K562 (cell line): ENCODE measurements around the gene TGOLN2. TPM values are rescaled to one million over a fixed set of nuclear protein-coding genes. Genes with fewer than 3 reads are reported as not detected.

Source experiments
- ATAC-seq: fragments of 200-7000 bp; cut with Tn5 transposase; 3 replicates; pipeline ENCODE4 v1.9.1; 2020; ENCODE audit warnings: moderate library complexity
- BruUV-seq: library from RNA; stranded (reverse); fragments of 400-500 nt; replicated peaks from 2 replicates; lab custom pipeline; 2021; lab: Mats Ljungman, UMichigan
- CTCF ChIA-PET: fragments of 300-600 bp; formaldehyde crosslinking; extraction: SDS; loops from one replicate; lab custom pipeline; 2021; ENCODE audit warnings: low intra/inter-chr PET ratio; lab: Yijun Ruan, JAX
- POLR2A ChIA-PET: fragments of 300-600, 350-650 bp; sonication (Branson Sonifier 250); formaldehyde crosslinking; extraction: SDS; loops from one replicate; lab custom pipeline; 2021; ENCODE audit warnings: antibody characterized with exemption, inconsistent platforms; lab: Yijun Ruan, JAX
- DNase-seq, 4 experiments: peaks; one replicate each; pipeline versions ENCODE4 v3.0.0 to v3.0.0-alpha.2; 2011 to 2018; ENCODE audit warnings: low spot score in 3 of 4, mixed read lengths in 3 of 4; ENCODE audit errors: extremely low read depth in 1 of 4
- FAIRE-seq: peaks from 2 replicates; lab custom pipeline; 2011; peaks lifted over from hg19 to GRCh38; lab: Jason Lieb, UNC
- H2AFZ ChIP-seq: 2 replicates; pipeline ENCODE4 v1.6.0; 2011; ENCODE audit warnings: low read depth, low read length, control low read depth, inconsistent platforms
- H3K27ac ChIP-seq: fragments of 200-600 bp; 3 replicates; pipeline ENCODE4 v1.8.0; 2011; ENCODE audit warnings: low read depth, mild to moderate bottlenecking, control low read depth, inconsistent platforms, low read length, moderate library complexity, mixed read lengths; ENCODE audit errors: extremely low read depth
- H3K27me3 ChIP-seq, 2 experiments: fragments of 300-600 bp in 1 of 2; 2 replicates in 1 of 2; 3 replicates in 1 of 2; pipeline versions ENCODE4 v1.6.0 to v1.8.0; 2011; ENCODE audit warnings: inconsistent platforms in 2 of 2, low read length in 2 of 2, mild to moderate bottlenecking in 1 of 2, mixed read lengths in 1 of 2, moderate library complexity in 1 of 2; ENCODE audit not compliant: control insufficient read depth in 2 of 2, insufficient read depth in 2 of 2
- H3K36me3 ChIP-seq: fragments of 300-600 bp; 3 replicates; pipeline ENCODE4 v1.8.0; 2011; ENCODE audit warnings: mild to moderate bottlenecking, low read length, inconsistent platforms; ENCODE audit not compliant: control insufficient read depth, insufficient read depth
- H3K4me1 ChIP-seq, 2 experiments: fragments of 200-600 bp in 1 of 2; replicated peaks in 1 of 2; 2 replicates in 1 of 2; 3 replicates in 1 of 2; pipeline versions ENCODE4 v1.5.1 to v1.8.0; 2011; ENCODE audit warnings: inconsistent platforms in 2 of 2, low read length in 2 of 2, mild to moderate bottlenecking in 1 of 2, mixed read lengths in 1 of 2, moderate library complexity in 1 of 2; ENCODE audit not compliant: control insufficient read depth in 2 of 2, insufficient read depth in 2 of 2
- H3K4me2 ChIP-seq: 2 replicates; pipeline ENCODE4 v1.6.1; 2011; ENCODE audit warnings: low read length, control low read depth, inconsistent platforms, mixed read lengths; ENCODE audit not compliant: insufficient read depth
- H3K4me3 ChIP-seq: fragments of 200-600 bp; sonication (generic), shearing (Covaris generic); 2 replicates; pipeline ENCODE4 v1.5.1; 2016; ENCODE audit warnings: control low read depth, inconsistent platforms
- H3K79me2 ChIP-seq: fragments of 200-600 bp; 3 replicates; pipeline ENCODE4 v1.8.0; 2011; ENCODE audit warnings: low read length, inconsistent platforms; ENCODE audit not compliant: control insufficient read depth, insufficient read depth
- H3K9ac ChIP-seq, 2 experiments: 2 replicates each; pipeline versions ENCODE4 v1.6.0 to v1.6.1; 2011; ENCODE audit warnings: low read depth in 2 of 2, low read length in 2 of 2, control low read depth in 1 of 2, inconsistent platforms in 1 of 2, mild to moderate bottlenecking in 1 of 2, mixed read lengths in 1 of 2; ENCODE audit not compliant: insufficient read depth in 1 of 2
- H3K9me1 ChIP-seq: one replicate; pipeline ENCODE4 v1.6.0; 2011; ENCODE audit warnings: inconsistent platforms, mild to moderate bottlenecking, low read length, moderate library complexity; ENCODE audit not compliant: control insufficient read depth, insufficient read depth
- H3K9me3 ChIP-seq: replicated peaks from 2 replicates; pipeline ENCODE4 v1.5.1; 2011; ENCODE audit warnings: low read depth, low read length, inconsistent platforms; ENCODE audit not compliant: control insufficient read depth, insufficient read depth
- H4K20me1 ChIP-seq: replicated peaks from 2 replicates; pipeline ENCODE4 v1.6.1; 2011; ENCODE audit warnings: low read length, inconsistent platforms, mixed read lengths; ENCODE audit not compliant: control insufficient read depth, insufficient read depth
- CTBP1 ChIP-seq: fragments of 450-650 bp; IDR thresholded peaks from 2 replicates; pipeline ENCODE4 v1.6.1; 2016; ENCODE audit warnings: borderline replicate concordance
- ETV5 ChIP-seq: sonication (generic); formaldehyde crosslinking; IDR thresholded peaks from 2 replicates; pipeline ENCODE4 v1.4.0; 2020; ENCODE audit warnings: low read depth, mild to moderate bottlenecking, missing genetic modification reagents
- GTF2F1 ChIP-seq: IDR thresholded peaks from 2 replicates; pipeline ENCODE4 v1.6.1; 2011; ENCODE audit warnings: low read depth, low read length, improper control_type of control experiment
- HDAC1 ChIP-seq, 2 experiments: fragments of 450-650 bp; IDR thresholded peaks; 2 replicates each; pipeline ENCODE4 v1.6.1; 2016 to 2017; ENCODE audit warnings: inconsistent platforms in 1 of 2, mild to moderate bottlenecking in 1 of 2, moderate library complexity in 1 of 2
- HES1 ChIP-seq: fragments of 450-650 bp; IDR thresholded peaks from 2 replicates; pipeline ENCODE4 v1.6.1; 2016; ENCODE audit warnings: low read depth, mild to moderate bottlenecking, moderate library complexity
- ID3 ChIP-seq, 2 experiments: fragments of 250-450 bp in 1 of 2; fragments of 450-650 bp in 1 of 2; sonication (Bioruptor Pico) in 1 of 2; IDR thresholded peaks; 2 replicates each; pipeline versions ENCODE4 v1.6.1 to v1.8.0; 2016 to 2021; ENCODE audit warnings: mild to moderate bottlenecking in 2 of 2, moderate library complexity in 2 of 2, missing compliant biosample characterization in 1 of 2, missing genetic modification characterization in 1 of 2
- MEIS2 ChIP-seq: fragments of 450-650 bp; IDR thresholded peaks from 2 replicates; pipeline ENCODE4 v1.6.1; 2014; ENCODE audit warnings: mild to moderate bottlenecking; ENCODE audit not compliant: partially characterized antibody
- POLR2A ChIP-seq: fragments of 450-650 bp; conservative IDR thresholded peaks from 2 replicates; pipeline ENCODE4 v1.6.1; 2016
- SMAD1 ChIP-seq: fragments of 150-350 bp; IDR thresholded peaks from 2 replicates; pipeline ENCODE4 v1.6.1; 2014; ENCODE audit warnings: low read length, low read depth; ENCODE audit not compliant: partially characterized antibody
- THRB ChIP-seq: fragments of 450-650 bp; formaldehyde crosslinking; conservative IDR thresholded peaks from 2 replicates; pipeline ENCODE4 v1.4.0; 2022; ENCODE audit warnings: mild to moderate bottlenecking, missing genetic modification characterization
- ZFX ChIP-seq: sonication (generic); formaldehyde crosslinking; IDR thresholded peaks from 2 replicates; pipeline ENCODE4 v1.8.0; 2022; ENCODE audit warnings: mild to moderate bottlenecking, missing genetic modification reagents, moderate library complexity
- WGBS: fragments of 100-300 bp; shearing (Covaris generic); methylation state at CpG from one replicate; pipeline ENCODE4 v1.1.6; 2016; ENCODE audit warnings: low coverage, mixed read lengths; ENCODE audit not compliant: insufficient coverage; ENCODE audit errors: missing lambda C conversion rate; 5-methylcytosine and 5-hydroxymethylcytosine counted together
- in situ Hi-C: fragments of 300-500 bp; cut with MboI; formaldehyde crosslinking; loops from 4 replicates; pipeline ENCODE4 v1.15.0; 2018; ENCODE audit warnings: inconsistent platforms, mixed read lengths
- intact Hi-C: fragments of 100-400 bp; cut with micrococcal nuclease; formaldehyde crosslinking; loops from 2 replicates; pipeline ENCODE4 v1.14.2; 2022
- polyA plus RNA-seq, 8 experiments: library from polyadenylated mRNA; depleted of rRNA in 4 of 8; stranded (reverse) in 5 of 8; unstranded in 3 of 8; fragments of >200 nt; fragmentation: Nextera tagmentation in 2 of 8; fragmentation: Illumina TruSeq in 1 of 8; extraction: Ambion mirVana in 2 of 8; extraction: Trizol in 1 of 8; gene quantifications; 2 replicates each; pipeline versions ENCODE4 v1.2.1 to v1.2.3, GENCODE V29; 2011 to 2014; ENCODE audit warnings: inconsistent platforms in 1 of 8, missing spikeins in 1 of 8
- total RNA-seq, 7 experiments: library from RNA; depleted of rRNA in 6 of 7; stranded (reverse); fragments of >200 nt in 6 of 7; fragmentation: Illumina TruSeq in 2 of 7; extraction: Trizol in 2 of 7; gene quantifications; 2 replicates each; pipeline versions ENCODE4 v1.2.1 to v1.2.3, GENCODE V29; 2011 to 2021; ENCODE audit warnings: low replicate concordance in 1 of 7
- TF ChIP-seq, protein P1 (sequence below): fragments of 250-450 bp; sonication (Bioruptor Pico); IDR thresholded peaks from 2 replicates; pipeline ENCODE4 v1.8.0; 2021; ENCODE audit warnings: borderline replicate concordance, mild to moderate bottlenecking, moderate library complexity; ENCODE audit not compliant: poor library complexity, severe bottlenecking
- TF ChIP-seq, protein P2 (sequence below): sonication (generic); formaldehyde crosslinking; IDR thresholded peaks from 2 replicates; pipeline ENCODE4 v1.8.1; 2023; ENCODE audit warnings: mild to moderate bottlenecking, missing genetic modification reagents

The TGOLN2 gene
- total and polyA plus RNA-seq, 9 of the 15 experiments (the other 6 are each of a cell fraction or from before 2014, with no cell fraction given) = 13.0 to 66.5 (median 35.9) TPM

GRCh38 chr2:85326406-85327159 is 1.2 kb downstream of the TGOLN2 start:
- Histone ChIP-seq H4K20me1 (peaks cover 15% of the 10 kb centered on the region), H3K36me3 (peaks cover 51% of the 10 kb centered on the region), H3K9me1 (no peaks in the 10 kb centered on the region), H3K4me3 (peak overlapping the region; percentile 82), H3K4me1 (peaks cover 21 to 27% of the 10 kb centered on the region in 2 experiments; a peak in 4 of 5 replicates), H2AFZ (peak overlapping the region; percentile 57; the same call in 1 of the 2 replicates), H3K27me3 (no peaks in the 10 kb centered on the region), H3K9me3 (no peaks in the 10 kb centered on the region), H3K27ac (peak overlapping the region; percentile 97), H3K79me2 (peaks cover 52% of the 10 kb centered on the region), H3K4me2 (peak overlapping the region; percentile 97), H3K9ac (peak overlapping the region; percentile 93 to 98)
- under 1% methylated on average over 31 of the region's 32 CpGs for WGBS
- POLR2A ChIA-PET = interaction anchor here (0.7 to 2.6 kb wide), 7 partner anchors 12 to 285 kb away, joined by 3 to 13 read pairs (median 5); partner anchors contain the start of genes C2orf68, ELMOD3 and RETSAT
- CTCF ChIA-PET = no interaction called here
- peak; percentile 60 for ATAC-seq
- peak in 2 of 4 experiments; percentile 65 to 77 for DNase-seq
- intact Hi-C loops = loop anchor here (5.0 kb wide), 3 partner anchors 91 to 291 kb away; partner anchors contain the start of genes SH2D6 and USP39
- in situ Hi-C loops = no loop called here
- BruUV-seq = no TSS peak
- peak; percentile 80 for FAIRE-seq
- TF ChIP-seq HES1 (no peak), SMAD1 (no peak), HDAC1 (IDR thresholded peaks at IDR 0.05) (peak in 1 of 2 experiments; percentile 31; a peak in 1 of 4 replicates), MEIS2 (peak; percentile 63), GTF2F1 (no peak), ID3 (CRISPR knock-in tag; IDR thresholded peaks at IDR 0.05) (no peak), ID3 (tag; IDR thresholded peaks at IDR 0.05) (peak; percentile 86), THRB (no peak), POLR2A (no peak; the same call in 1 of the 2 replicates), ZFX (peak; percentile 43), ETV5 (CRISPR knock-in tag) (peak; percentile 87), CTBP1 (peak; percentile 86)
- TF ChIP-seq, protein P1, sequence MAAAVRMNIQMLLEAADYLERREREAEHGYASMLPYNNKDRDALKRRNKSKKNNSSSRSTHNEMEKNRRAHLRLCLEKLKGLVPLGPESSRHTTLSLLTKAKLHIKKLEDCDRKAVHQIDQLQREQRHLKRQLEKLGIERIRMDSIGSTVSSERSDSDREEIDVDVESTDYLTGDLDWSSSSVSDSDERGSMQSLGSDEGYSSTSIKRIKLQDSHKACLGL = no peak
- TF ChIP-seq, protein P2, sequence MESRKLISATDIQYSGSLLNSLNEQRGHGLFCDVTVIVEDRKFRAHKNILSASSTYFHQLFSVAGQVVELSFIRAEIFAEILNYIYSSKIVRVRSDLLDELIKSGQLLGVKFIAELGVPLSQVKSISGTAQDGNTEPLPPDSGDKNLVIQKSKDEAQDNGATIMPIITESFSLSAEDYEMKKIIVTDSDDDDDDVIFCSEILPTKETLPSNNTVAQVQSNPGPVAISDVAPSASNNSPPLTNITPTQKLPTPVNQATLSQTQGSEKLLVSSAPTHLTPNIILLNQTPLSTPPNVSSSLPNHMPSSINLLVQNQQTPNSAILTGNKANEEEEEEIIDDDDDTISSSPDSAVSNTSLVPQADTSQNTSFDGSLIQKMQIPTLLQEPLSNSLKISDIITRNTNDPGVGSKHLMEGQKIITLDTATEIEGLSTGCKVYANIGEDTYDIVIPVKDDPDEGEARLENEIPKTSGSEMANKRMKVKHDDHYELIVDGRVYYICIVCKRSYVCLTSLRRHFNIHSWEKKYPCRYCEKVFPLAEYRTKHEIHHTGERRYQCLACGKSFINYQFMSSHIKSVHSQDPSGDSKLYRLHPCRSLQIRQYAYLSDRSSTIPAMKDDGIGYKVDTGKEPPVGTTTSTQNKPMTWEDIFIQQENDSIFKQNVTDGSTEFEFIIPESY (CRISPR knock-in tag) = no peak
